Measurements from ENCODE around the gene OR7G2.

Gene OR7G2

DNA sequence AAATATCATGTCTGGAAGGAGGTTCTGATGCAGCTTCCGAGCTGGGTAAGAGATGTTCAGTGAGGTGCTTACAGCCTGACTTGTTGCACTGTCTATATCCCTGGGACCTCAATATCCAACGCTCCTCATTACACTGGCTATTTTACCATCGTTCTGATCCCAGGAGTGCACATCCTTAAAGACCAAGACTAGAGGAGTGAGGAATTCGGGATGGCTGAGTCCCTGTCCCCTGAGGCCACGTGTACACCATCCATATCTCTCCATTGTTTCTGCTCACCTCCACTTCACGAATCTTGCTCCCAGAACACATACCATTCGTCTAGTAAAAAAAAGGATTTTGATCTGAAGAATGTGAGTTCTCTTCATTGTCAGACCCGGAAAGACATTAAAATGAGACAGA lies at the start of gene OR7G2:
Gene OR7G2 (minus strand): TSS at position 101 of the 400 bp plus-strand sequence. CDS start 4,232 bp downstream, outside the sequence.
- DNase-seq = no peak

GRCh38 chr19:9156304-9156703 lies 49.0 kb upstream of the OR7G2 start:
- DNase-seq = no peak

DNA sequence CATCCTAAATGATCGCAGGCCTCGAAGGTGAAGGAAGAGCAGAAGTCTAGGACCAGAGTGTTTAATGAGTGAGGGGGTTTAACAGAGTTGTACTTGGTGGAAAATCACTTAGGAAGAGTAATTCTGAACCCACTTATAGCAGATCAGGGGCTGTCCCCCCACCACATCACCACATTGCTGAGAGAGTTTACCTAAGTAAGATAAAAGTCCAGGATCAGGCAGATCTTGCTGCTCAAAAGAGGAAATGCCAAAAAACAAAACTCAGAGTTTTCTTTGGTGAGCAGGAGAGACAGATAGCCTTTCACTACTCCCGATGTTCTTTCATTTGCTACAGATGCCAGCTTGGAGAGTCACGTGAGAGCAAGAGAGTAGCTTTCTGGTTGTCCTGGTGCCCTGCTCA lies 48.3 kb upstream of the OR7G2 start:
- DNase-seq = no peak

GRCh38 chr19:9151367-9151766 lies 44.1 kb upstream of the OR7G2 start:
- DNase-seq = no peak

GRCh38 chr19:9150650-9151049 lies 43.4 kb upstream of the OR7G2 start:
- no peak for DNase-seq

- no peak for DNase-seq
Observed at GRCh38 chr19:9149997-9150396, 42.7 kb upstream of the OR7G2 start.

DNA sequence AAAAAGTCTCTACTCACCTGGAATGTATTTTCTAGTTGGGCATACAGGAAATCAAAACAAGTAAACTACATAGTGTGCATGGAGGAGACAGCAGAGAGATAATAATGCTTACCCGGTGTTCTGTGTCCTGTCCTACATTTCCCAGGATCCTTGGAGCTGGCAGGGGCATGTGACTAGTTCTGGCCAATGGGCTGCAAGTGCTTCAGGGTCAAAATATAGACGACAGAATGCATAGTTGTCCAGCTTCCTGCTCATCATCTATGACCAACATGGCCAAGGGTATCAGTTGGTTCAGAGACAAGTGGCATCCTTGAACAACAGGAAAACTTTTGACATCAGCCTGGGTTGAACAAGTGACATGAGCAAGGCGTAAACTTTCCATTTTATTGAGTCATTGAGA lies 41.4 kb upstream of the OR7G2 start:
- DNase-seq = no peak

DNA sequence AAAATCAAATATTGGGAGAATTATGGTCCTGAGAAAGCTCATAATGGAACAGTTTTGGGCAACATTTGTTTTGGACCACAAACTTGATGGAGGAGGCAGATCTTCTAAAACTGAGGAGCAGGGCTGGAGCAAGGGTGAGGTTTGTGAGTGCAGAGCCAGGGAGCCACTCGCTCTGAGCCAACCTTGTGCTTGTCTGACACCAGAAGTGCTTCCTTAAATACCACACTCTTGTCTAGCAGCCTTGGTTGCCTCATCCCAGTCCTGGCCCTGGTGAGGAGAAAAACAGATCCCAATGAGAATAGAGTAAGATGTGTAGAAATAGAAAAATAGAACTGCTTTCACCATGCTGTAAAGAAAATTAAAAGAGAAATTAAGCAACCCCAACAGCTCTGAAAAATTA lies 39.6 kb upstream of the OR7G2 start:
- no peak for DNase-seq

- DNase-seq = no peak
Observed at GRCh38 chr19:9144920-9145319, 37.6 kb upstream of the OR7G2 start.

GRCh38 chr19:9140159-9140874 lies 33.0 kb upstream of the OR7G2 start, which contains the start of gene ZNF317:
Gene ZNF317, plus strand, starts transcription at chr19:9140397. Its CDS starts 15,620 bp downstream, at chr19:9156017.
- peak; percentile 88 for DNase-seq

- no peak for DNase-seq
Observed at GRCh38 chr19:9139609-9140158, 32.4 kb upstream of the OR7G2 start.

DNA sequence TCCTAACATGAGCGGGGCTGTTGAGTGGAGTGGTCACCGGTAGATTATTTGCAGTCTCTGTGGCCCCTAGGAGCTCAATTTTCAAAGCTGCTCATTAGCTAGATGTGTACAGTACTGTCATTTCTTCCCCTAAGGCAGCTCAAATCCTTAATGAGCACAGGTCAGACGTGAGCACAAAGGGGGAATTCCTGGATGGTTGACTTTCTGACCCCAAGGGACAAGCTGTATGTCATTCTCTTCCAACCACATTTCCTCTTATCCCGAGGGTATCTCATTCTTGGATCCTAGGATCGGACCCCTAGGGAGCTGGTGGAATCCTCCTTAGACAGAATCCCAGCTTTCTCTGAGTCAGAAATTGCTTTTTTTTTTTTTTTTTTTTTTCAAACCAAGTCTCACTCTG lies 25.1 kb upstream of the OR7G2 start:
- DNase-seq = no peak

DNA sequence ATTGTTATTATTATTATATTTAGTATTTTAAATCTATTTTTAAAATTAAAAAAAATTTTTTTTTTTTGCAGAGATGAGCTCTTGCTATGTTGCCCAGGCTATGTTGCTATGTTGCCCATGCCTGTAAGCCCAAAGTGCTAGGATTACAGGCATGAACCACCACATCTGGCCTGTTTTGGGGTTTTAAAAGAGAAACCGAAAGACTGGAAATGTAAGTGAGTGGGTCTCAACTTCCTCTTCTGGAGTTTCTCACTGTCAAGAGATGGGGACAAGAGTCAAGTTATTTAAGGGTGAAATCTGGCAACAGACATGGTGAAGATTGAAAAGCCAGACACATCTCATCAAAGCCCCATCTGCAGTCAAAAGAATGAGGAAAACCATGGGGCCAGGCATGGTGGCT lies 23.7 kb upstream of the OR7G2 start:
- DNase-seq = no peak

- DNase-seq = no peak
Observed at GRCh38 chr19:9128171-9128570, 20.9 kb upstream of the OR7G2 start.

DNA sequence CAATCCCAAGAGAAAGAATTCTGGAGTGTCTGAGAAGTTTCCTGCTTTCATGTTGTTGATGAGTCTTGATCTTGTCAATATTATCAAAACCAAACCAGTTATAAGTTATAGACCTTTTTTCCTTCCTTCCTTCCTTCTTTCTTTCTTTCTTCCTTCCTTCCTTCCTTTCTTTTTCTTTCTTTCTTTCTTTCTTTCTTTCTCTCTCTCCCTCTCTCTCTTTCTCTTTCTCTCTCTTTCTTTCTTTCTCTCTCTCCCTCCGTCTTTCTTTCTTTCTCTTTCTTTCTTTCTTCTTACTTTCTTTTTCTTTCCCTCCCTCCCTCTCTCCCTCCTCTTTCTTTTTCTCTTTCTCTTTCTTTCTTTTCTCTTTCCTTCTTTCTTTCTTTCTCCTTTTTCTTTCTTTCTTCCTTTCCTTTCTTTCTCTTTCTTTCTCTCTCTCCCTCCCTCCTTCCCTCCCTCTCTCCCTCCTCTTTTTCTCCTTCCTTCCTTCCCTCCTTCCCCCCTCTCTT lies 19.7 kb upstream of the OR7G2 start, which contains the start of gene OR7G3:
Gene OR7G3 (minus strand): TSS at position 51 of the 506 bp plus-strand sequence. CDS start 0 bp downstream, at position 51.
- no peak for DNase-seq

GRCh38 chr19:9116547-9116946 lies 9.3 kb upstream of the OR7G2 start:
- DNase-seq = no peak

- no peak for DNase-seq
Observed at GRCh38 chr19:9115307-9115813, 8.1 kb upstream of the OR7G2 start, which contains the start of gene OR7G1. Gene OR7G1, minus strand, starts transcription at chr19:9115763. Its CDS starts 0 bp downstream, at chr19:9115763.

- DNase-seq = no peak
Observed at GRCh38 chr19:9109959-9110358, 2.7 kb upstream of the OR7G2 start.

GRCh38 chr19:9086761-9087160 lies 20.5 kb downstream of the OR7G2 start, which contains the start of gene OR1M1:
Gene OR1M1, plus strand, starts transcription at chr19:9087061. Its CDS starts 6,184 bp downstream, at chr19:9093245.
- DNase-seq = no peak

DNA sequence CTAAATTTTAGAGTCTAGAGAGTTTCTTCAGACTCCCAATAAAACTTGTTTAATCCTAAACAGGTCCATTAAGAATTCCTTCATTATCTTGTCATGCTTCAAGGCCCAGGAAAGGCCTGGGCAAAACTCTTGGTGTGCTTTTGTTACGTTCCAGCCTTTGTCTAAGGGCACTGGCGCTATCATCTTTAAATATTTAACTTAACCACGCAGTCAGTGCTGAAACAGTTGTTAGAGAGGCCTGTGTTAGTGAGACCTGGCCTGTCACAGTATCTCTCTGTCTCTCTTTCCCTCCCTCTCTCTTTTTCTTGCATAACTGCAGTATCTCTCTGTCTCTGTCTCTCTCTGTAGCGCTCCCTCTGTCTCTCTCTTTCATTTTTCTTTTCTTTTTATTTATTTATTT lies 28.6 kb downstream of the OR7G2 start:
- DNase-seq = no peak

DNA sequence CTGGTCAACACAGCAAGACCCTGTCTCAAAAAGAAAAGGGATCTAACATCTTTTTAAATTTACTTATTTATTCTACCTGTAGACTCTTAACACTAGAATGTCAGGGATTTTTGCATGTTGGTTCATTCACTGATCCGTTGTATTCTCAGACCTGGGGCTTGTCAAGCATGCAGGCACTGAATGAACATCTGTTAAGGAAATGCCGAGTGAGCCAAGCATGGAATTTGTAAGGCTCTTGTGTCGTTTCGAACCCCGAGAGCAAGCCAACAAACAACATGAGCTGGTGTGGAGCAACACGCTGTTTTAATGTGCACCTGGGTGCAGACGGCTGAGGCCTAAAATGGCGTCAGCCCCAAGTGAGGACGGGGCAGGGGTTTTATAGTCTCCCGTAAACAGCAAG lies 30.4 kb downstream of the OR7G2 start:
- no peak for DNase-seq

DNA sequence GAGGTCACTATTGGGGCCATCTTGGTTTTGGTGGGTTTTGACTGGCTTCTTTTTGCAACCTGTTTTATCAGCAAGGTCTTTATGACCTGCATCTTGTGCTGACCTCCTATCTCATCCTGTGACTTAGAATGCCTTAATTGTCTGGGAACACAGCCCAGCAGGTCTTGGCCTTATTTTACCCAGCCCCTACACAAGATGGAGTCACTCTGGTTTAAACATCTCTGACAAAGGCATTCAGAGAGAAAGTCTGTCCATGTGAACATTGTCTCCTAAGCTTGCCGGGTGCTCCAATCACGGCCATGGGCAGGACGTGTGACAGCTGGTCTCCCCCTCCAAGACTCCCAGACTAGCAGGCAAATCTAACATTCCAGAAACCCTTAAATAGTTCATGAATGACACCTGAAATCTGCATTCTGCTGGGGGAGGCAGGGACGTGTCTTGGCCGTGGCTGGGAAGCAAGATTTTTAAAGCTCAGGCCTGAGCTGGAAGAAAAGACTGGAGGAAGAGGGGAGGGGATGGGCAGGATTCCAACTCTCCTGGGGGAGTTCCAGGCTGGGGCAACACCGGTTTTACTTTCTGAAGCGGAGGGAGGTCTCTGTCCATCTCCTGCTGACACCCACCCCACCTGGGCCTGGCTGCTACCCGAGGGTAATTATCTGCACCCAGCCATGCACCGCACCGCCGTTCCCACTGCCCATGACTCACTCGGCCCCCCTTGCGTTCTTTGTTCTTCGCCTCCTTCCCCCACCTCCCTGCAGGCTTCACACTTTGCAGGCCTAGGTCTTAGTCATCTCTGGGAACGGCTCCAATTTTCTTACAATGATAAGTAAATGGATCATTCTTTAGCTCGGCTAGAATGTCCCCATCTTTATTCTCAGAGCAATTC lies 32.0 kb downstream of the OR7G2 start:
- DNase-seq = no peak

DNA sequence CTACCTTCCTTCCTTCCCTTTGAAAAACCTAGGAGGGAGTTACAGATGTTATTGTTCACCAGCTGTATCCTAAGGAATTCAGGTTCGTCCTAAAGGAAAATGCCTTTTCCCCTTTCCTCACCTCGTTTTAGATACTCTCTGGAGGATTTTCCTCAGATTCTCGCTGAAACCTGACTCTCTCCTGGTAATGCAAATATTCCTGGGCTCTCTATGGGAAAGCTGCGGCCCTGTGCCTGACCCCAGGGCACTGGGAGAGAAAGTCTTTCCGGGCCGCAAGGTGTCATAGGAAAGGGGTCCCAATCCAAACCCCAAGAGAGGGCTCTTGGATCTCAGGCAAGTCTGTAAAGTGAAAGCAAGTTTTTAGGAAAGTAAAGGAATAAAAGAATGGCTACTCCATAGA lies 33.5 kb downstream of the OR7G2 start:
- no peak for DNase-seq

Measured in activated CD4-positive, alpha-beta T cell treated with anti-CD3 and anti-CD28 coated beads, Interleukin-2, amount 50 U/mL, for 1 hour (primary cell).